ENCODE results near the gene PNLIPRP1. TPM values are rescaled to one million over a fixed set of nuclear protein-coding genes. Genes with fewer than 3 reads are reported as not detected.

The PNLIPRP1 gene
- polyA plus RNA-seq, 1 donor (not counting 4 experiments of a cell fraction or from before 2014, with no cell fraction given): not detected

DNA sequence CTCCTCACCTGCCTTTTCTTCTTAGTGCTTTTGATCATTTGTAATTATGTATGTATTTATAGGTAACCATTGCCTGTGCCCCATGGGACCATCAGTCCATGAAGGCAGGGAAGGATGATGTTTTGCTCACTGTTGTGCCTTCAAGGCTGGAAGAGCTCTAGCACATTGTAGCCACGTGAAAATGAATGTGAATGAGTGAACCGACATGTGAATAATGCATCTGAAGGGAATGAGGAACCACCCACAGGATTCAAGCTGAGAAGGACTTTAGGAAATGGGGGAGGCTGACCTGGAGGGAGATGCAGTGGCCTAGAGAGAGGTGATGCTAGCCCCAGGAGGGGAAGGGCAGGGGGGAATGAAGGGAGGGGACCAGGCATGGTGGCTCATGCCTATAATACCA, 24.0 kb downstream of the PNLIPRP1 start:
- H3K79me2 ChIP-seq (ENCODE audit: control insufficient read depth, insufficient read depth, low read length): no peaks in the 10 kb centered on the region
- H3K36me3 ChIP-seq (ENCODE audit: control insufficient read depth in 2 of 2, extremely low read depth in 1 of 2, insufficient read depth in 2 of 2, low read length in 2 of 2): no peaks in the 10 kb centered on the region
- H3K27me3 ChIP-seq (ENCODE audit: control insufficient read depth, extremely low read depth, insufficient read depth, low read length): no peaks in the 10 kb centered on the region
- H3K4me1 ChIP-seq (ENCODE audit: control insufficient read depth, extremely low read depth, insufficient read depth, low read length): no peaks in the 10 kb centered on the region
- DNase-seq (ENCODE audit: low read depth, low spot score): no peak
- no peak overlapping the region for H3K27ac ChIP-seq (ENCODE audit: control insufficient read depth, insufficient read depth, low read length)
- no peak overlapping the region for H2AFZ ChIP-seq (ENCODE audit: control insufficient read depth, low read length)
- no peak overlapping the region for H3K9ac ChIP-seq (ENCODE audit: control insufficient read depth, extremely low read depth, insufficient read depth, low read length)
- dilution Hi-C loops (cut with MboI; ENCODE audit: extremely low pct_ligation_motif_present, low sequenced_read_pairs): no loop called here
- H3K9me3 ChIP-seq (ENCODE audit: control insufficient read depth, low read depth, low read length): no peaks in the 10 kb centered on the region
- H3K4me3 ChIP-seq (ENCODE audit: control insufficient read depth in 2 of 3, extremely low read depth in 1 of 3, insufficient read depth in 2 of 3, low read depth in 1 of 3, low read length in 3 of 3): no peak overlapping the region
- no peaks in the 10 kb centered on the region for H3K9me1 ChIP-seq (ENCODE audit: control insufficient read depth, extremely low read depth, insufficient read depth, low read length)
- no peaks in the 10 kb centered on the region for H4K20me1 ChIP-seq (ENCODE audit: control insufficient read depth, extremely low read depth, insufficient read depth, low read length)
- H3K4me2 ChIP-seq (ENCODE audit: control insufficient read depth, extremely low read depth, insufficient read depth, low read depth, low read length): no peak overlapping the region
- no peak for TF ChIP-seq EZH2 (IDR thresholded peaks at IDR 0.05; ENCODE audit: low read length)
- TF ChIP-seq, protein P1, sequence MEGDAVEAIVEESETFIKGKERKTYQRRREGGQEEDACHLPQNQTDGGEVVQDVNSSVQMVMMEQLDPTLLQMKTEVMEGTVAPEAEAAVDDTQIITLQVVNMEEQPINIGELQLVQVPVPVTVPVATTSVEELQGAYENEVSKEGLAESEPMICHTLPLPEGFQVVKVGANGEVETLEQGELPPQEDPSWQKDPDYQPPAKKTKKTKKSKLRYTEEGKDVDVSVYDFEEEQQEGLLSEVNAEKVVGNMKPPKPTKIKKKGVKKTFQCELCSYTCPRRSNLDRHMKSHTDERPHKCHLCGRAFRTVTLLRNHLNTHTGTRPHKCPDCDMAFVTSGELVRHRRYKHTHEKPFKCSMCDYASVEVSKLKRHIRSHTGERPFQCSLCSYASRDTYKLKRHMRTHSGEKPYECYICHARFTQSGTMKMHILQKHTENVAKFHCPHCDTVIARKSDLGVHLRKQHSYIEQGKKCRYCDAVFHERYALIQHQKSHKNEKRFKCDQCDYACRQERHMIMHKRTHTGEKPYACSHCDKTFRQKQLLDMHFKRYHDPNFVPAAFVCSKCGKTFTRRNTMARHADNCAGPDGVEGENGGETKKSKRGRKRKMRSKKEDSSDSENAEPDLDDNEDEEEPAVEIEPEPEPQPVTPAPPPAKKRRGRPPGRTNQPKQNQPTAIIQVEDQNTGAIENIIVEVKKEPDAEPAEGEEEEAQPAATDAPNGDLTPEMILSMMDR (optimal IDR thresholded peaks at IDR 0.05 in 1 of 3, IDR thresholded peaks at IDR 0.05 in 1 of 3, conservative IDR thresholded peaks at IDR 0.05 in 1 of 3; ENCODE audit: extremely low read depth in 1 of 3, insufficient read depth in 2 of 3, low read length in 3 of 3): no peak
- FAIRE-seq: no peak

DNA sequence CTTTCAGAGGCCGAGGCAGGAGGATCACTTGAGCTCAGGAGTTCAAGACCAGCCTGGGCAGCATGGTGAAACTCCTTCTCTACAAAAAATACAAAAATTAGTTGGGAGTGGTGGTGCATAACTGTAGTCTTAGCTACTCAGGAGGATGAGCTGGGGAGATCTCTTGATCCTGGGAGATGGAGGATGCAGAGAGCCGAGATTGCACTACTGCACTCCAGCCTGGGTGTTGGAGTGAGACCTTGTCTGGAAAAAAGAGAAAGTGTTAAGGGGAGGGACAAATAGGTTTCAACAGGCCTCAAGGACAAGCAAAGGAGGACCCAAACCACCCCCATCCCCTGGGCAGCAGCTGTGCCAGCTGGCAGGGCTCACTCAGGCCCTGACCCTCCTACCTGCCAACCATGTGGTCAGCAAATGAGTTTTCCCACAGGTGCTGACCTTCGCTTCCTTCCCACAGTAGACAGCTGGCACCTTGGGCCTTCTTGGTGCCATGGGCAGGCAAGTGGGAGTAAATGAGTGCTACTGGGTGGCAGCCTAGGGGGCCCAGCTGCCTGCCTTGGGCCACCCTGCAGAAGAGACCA, 24.5 kb downstream of the PNLIPRP1 start:
- no peaks in the 10 kb centered on the region for H4K20me1 ChIP-seq (ENCODE audit: control insufficient read depth, extremely low read depth, insufficient read depth, low read length)
- H3K36me3 ChIP-seq (ENCODE audit: control insufficient read depth in 2 of 2, extremely low read depth in 1 of 2, insufficient read depth in 2 of 2, low read length in 2 of 2): no peaks in the 10 kb centered on the region
- FAIRE-seq: no peak
- no peak overlapping the region for H3K27ac ChIP-seq (ENCODE audit: control insufficient read depth, insufficient read depth, low read length)
- H3K9me1 ChIP-seq (ENCODE audit: control insufficient read depth, extremely low read depth, insufficient read depth, low read length): no peaks in the 10 kb centered on the region
- H2AFZ ChIP-seq (ENCODE audit: control insufficient read depth, low read length): no peak overlapping the region
- DNase-seq (ENCODE audit: low read depth, low spot score): no peak
- dilution Hi-C loops (cut with MboI; ENCODE audit: extremely low pct_ligation_motif_present, low sequenced_read_pairs): no loop called here
- no peaks in the 10 kb centered on the region for H3K9me3 ChIP-seq (ENCODE audit: control insufficient read depth, low read depth, low read length)
- no peaks in the 10 kb centered on the region for H3K79me2 ChIP-seq (ENCODE audit: control insufficient read depth, insufficient read depth, low read length)
- H3K4me1 ChIP-seq (ENCODE audit: control insufficient read depth, extremely low read depth, insufficient read depth, low read length): no peaks in the 10 kb centered on the region
- TF ChIP-seq EZH2 (IDR thresholded peaks at IDR 0.05; ENCODE audit: low read length): no peak
- TF ChIP-seq, protein P1 (optimal IDR thresholded peaks at IDR 0.05 in 1 of 3, IDR thresholded peaks at IDR 0.05 in 1 of 3, conservative IDR thresholded peaks at IDR 0.05 in 1 of 3; ENCODE audit: extremely low read depth in 1 of 3, insufficient read depth in 2 of 3, low read length in 3 of 3): no peak
- no peak overlapping the region for H3K4me2 ChIP-seq (ENCODE audit: control insufficient read depth, extremely low read depth, insufficient read depth, low read depth, low read length)
- H3K27me3 ChIP-seq (ENCODE audit: control insufficient read depth, extremely low read depth, insufficient read depth, low read length): no peaks in the 10 kb centered on the region
- no peak overlapping the region for H3K4me3 ChIP-seq (ENCODE audit: control insufficient read depth in 2 of 3, extremely low read depth in 1 of 3, insufficient read depth in 2 of 3, low read depth in 1 of 3, low read length in 3 of 3)
- no peak overlapping the region for H3K9ac ChIP-seq (ENCODE audit: control insufficient read depth, extremely low read depth, insufficient read depth, low read length)

Measured in keratinocyte (primary cell).